Small intestine (tissue), 16 donors: ENCODE data around the gene OR5H6. TPM values are rescaled to one million over a fixed set of nuclear protein-coding genes. Genes with fewer than 3 reads are reported as not detected.

Experiments
- DNase-seq, 2 donors: peaks; one replicate each; pipeline versions ENCODE4 v3.0.0 to v3.0.0-alpha.2; 2013
- FAIRE-seq: peaks from 2 replicates; lab custom pipeline; 2012; peaks lifted over from hg19 to GRCh38; lab: Jason Lieb, UNC
- H3K27ac ChIP-seq, 3 donors: one replicate each; pipeline ENCODE4 v1.5.1; 2013; ENCODE audit warnings: low read length in 2 of 3, mild to moderate bottlenecking in 2 of 3, control low read depth in 1 of 3, inconsistent platforms in 1 of 3, low read depth in 1 of 3, moderate library complexity in 1 of 3
- H3K27me3 ChIP-seq, 3 donors: one replicate each; pipeline ENCODE4 v1.6.1; 2013; ENCODE audit warnings: low read length in 3 of 3, inconsistent platforms in 1 of 3; ENCODE audit not compliant: control insufficient read depth in 3 of 3, insufficient read depth in 3 of 3
- H3K36me3 ChIP-seq, 3 donors: one replicate each; pipeline ENCODE4 v1.6.1; 2013; ENCODE audit warnings: low read length in 3 of 3, inconsistent platforms in 1 of 3, low read depth in 1 of 3, mild to moderate bottlenecking in 1 of 3, moderate library complexity in 1 of 3; ENCODE audit not compliant: control insufficient read depth in 3 of 3, insufficient read depth in 2 of 3
- H3K4me1 ChIP-seq, 3 donors: one replicate each; pipeline ENCODE4 v1.6.1; 2013; ENCODE audit warnings: low read length in 2 of 3, inconsistent platforms in 1 of 3, low read depth in 1 of 3, mild to moderate bottlenecking in 1 of 3, moderate library complexity in 1 of 3; ENCODE audit not compliant: control insufficient read depth in 3 of 3, insufficient read depth in 2 of 3
- H3K4me3 ChIP-seq, 3 donors: one replicate each; pipeline ENCODE4 v1.5.1; 2013; ENCODE audit warnings: low read length in 3 of 3, control low read depth in 1 of 3, inconsistent platforms in 1 of 3, low read depth in 1 of 3, mild to moderate bottlenecking in 1 of 3, moderate library complexity in 1 of 3
- H3K9me3 ChIP-seq, 2 donors: one replicate each; pipeline ENCODE4 v1.6.1; 2013; ENCODE audit warnings: low read depth in 1 of 2, low read length in 1 of 2; ENCODE audit not compliant: control insufficient read depth in 2 of 2, insufficient read depth in 1 of 2
- WGBS, 3 donors: extraction: QIAGEN DNeasy Blood & Tissue Kit; methylation state at CpG; one replicate each; pipeline ENCODE4 v1.1.7; 2013; 5-methylcytosine and 5-hydroxymethylcytosine counted together
- long read RNA-seq, 10 donors: transcript quantifications; one replicate each; lab custom pipeline, GENCODE V29; 2026
- polyA plus RNA-seq, 4 donors: library from polyadenylated mRNA; stranded (reverse) in 3 of 4; unstranded in 1 of 4; fragments of 200-250 nt in 3 of 4; fragments of 120-200 nt in 1 of 4; gene quantifications; one replicate each; pipeline versions ENCODE4 v1.2.1 to v1.2.3, GENCODE V29; 2013
- donor health status: healthy with polysubstance abuse.
- donor health status: control.
- donor health status: control.
- donor health status: Bipolar disorder and iron deficiency.
- donor health status: healthy.

Gene OR5H6
- not detected for polyA plus RNA-seq
- long read RNA-seq, donor 1: 0 reads
- long read RNA-seq, donor 2: 0 reads
- long read RNA-seq, donor 3: 0 reads
- long read RNA-seq, donor 4: 0 reads
- long read RNA-seq, donor 5: 0 reads
- long read RNA-seq, donor 6: 0 reads
- long read RNA-seq, donor 7: 0 reads
- long read RNA-seq, donor 8: 0 reads
- long read RNA-seq, donor 9: 0 reads
- long read RNA-seq, donor 10: 0 reads

DNA sequence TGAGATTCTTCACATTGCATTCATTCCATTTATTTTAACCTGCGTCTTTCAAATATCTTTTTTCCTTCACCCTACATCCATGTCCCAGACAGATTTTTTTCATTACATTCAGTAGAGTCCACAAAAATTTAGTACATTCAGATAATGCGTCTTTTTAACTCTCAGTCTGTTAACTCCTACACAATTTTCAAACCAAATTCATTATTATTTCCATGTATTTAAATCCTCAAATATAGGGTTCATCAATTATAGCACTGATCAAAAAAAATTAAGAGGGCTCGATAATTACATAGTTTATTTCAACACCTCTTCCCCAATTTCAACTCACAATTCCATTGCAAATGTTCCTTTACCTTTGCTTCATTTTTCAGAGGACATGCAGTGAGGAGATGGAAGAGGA, at the start of gene OR5H6:
Gene OR5H6, plus strand, starts transcription at position 301 of the 400 bp plus-strand sequence. Its CDS starts 89 bp downstream, at position 390.
- Histone ChIP-seq H3K9me3 (peaks cover 0 to 12% of the 10 kb centered on the region in 2 donors), H3K36me3 (no peaks in the 10 kb centered on the region), H3K27ac (no peak within 1 kb of the TSS), H3K27me3 (no peaks in the 10 kb centered on the region), H3K4me1 (no peaks in the 10 kb centered on the region), H3K4me3 (no peak within 1 kb of the TSS)
- no peak for DNase-seq
- no peak for FAIRE-seq
- 73 to 82% (median 78%) methylated on average over 3 of the region's 3 CpGs for WGBS, 3 donors

DNA sequence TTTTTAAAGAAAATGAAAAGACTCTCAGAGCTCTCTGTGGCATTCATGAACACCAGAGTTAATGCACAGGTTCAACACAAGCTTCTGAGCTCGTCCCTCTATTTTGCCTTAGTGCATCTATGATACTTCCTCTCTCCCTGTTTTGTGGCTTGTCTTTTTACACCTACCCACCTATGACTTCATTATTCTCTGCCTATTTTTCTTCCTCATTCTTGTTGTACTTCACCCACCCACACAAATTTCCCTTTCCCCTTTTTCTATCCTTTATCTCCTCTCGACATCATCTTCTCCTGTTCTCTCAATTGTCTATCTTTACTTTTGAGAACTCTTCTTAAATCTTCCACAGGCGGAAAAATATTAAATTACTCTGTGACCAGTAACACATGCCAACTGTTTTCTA, 49.0 kb upstream of the OR5H6 start:
- Histone ChIP-seq H3K27me3 (no peaks in the 10 kb centered on the region), H3K4me1 (no peaks in the 10 kb centered on the region), H3K9me3 (no peaks in the 10 kb centered on the region), H3K36me3 (no peaks in the 10 kb centered on the region), H3K4me3 (no peak overlapping the region), H3K27ac (no peak overlapping the region)
- 63 to 69% (median 63%) methylated on average over 3 of the region's 3 CpGs for WGBS, 3 donors
- FAIRE-seq (no peak), DNase-seq (no peak)

DNA sequence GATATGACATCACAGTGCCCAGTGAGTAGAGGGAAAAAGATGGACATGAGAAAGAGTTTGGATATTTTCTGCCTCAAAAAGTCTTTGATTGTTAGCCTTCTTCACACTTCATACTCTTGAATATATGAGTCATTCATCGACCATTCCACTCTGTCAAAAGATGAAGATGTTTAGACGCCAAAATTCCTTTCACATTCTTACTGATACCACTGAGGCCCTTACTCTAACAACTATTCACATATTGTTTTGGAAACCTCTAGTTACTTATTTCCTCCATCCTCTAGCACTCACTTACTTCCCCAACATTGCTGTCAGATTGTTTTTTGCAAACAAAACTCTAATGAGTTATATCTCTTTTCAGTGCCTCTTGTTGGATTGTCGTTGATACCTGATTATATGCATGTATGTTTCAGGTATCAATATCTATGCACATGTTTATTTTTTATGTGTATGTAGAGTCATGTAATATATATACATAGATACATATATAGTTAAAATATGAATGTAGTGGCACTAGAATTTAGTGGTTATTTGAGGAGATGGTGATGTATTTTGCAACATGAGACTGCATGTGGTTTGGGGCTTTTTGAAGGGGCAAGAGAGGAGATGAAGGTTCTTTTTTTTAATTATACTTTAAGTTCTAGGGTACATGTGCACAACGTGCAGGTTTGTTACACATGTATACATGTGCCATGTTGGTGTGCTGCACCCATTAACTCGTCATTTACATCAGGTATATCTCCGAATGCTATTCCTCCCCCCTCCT, 40.0 kb upstream of the OR5H6 start:
- no peaks in the 10 kb centered on the region for H3K27me3 ChIP-seq
- H3K27ac ChIP-seq: no peak overlapping the region
- no peaks in the 10 kb centered on the region for H3K9me3 ChIP-seq
- WGBS, 3 donors: 66 to 73% (median 67%) methylated on average over 6 of the region's 6 CpGs
- no peaks in the 10 kb centered on the region for H3K36me3 ChIP-seq
- FAIRE-seq: no peak
- H3K4me3 ChIP-seq: no peak overlapping the region
- DNase-seq: no peak
- H3K4me1 ChIP-seq: no peaks in the 10 kb centered on the region

DNA sequence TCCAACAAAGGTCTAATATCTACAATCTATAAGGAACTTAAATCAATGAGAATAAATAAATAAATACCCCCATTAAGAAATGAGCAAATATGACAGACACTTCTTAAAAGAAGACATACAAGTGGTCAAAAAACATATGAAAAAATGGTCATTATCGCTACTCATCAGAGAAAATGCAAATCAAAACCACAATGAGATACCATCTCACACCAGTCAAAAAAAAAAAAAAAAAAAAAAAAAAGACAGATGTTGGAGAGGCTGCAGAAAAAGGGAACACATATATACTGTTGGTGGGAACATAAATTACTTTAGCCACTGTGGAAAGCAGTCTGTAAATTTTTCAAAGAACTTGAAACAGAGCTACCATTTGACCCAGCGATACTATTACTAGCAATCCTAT, 31.6 kb upstream of the OR5H6 start:
- FAIRE-seq: no peak
- WGBS, 3 donors: 64 to 89% (median 80%) methylated on average over 2 of the region's 2 CpGs

DNA sequence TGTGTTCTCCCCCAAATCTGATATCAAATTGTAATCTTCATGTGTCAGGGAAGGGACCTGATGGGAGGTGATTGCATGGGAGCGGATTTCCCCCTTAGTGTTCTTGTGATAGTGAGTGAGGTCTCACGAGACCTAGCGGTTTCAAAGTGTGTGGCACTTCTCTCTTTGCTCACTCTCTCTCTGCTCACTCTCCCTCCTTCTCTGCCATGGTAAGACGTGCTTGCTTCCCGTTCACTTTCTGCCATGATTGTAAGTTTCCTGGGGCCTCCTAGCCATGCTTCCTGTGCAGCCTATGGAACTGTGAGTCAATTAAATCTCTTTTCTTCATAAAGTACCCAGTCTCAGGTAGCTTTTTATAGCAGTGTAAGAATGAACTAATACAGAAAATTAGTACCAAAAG, 30.6 kb upstream of the OR5H6 start:
- Histone ChIP-seq H3K4me1 (no peaks in the 10 kb centered on the region), H3K27me3 (no peaks in the 10 kb centered on the region), H3K4me3 (no peak overlapping the region), H3K36me3 (no peaks in the 10 kb centered on the region), H3K9me3 (no peaks in the 10 kb centered on the region), H3K27ac (no peak overlapping the region)
- 61 to 70% (median 61%) methylated on average over 5 of the region's 5 CpGs for WGBS, 3 donors
- no peak for FAIRE-seq
- no peak for DNase-seq

More for the DNA sequence above, 31.6 kb upstream of the OR5H6 start:
- Histone ChIP-seq H3K27me3 (no peaks in the 10 kb centered on the region), H3K36me3 (no peaks in the 10 kb centered on the region), H3K9me3 (no peaks in the 10 kb centered on the region), H3K4me3 (no peak overlapping the region), H3K27ac (no peak overlapping the region), H3K4me1 (no peaks in the 10 kb centered on the region)
- no peak for DNase-seq

DNA sequence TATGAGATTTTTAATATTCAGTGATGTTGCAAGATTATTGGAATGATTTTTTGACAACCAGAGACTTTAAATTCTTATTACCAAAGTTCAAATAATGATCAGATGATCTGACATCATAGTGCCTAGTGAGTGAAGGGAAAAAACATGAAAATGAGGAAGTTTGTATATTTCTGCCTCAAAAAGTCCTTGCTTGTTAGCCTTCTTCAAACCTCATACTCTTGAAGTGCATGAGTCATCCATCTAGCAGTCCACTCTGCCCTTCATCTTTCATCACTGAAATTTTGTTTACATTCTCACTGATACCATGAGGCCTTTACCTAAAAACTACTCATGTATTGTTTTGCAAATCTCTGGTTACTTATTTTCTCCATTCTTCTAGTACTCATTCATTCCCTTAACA, 23.9 kb upstream of the OR5H6 start:
- no peak for DNase-seq
- H3K27ac ChIP-seq: no peak overlapping the region
- H3K4me3 ChIP-seq: no peak overlapping the region
- H3K4me1 ChIP-seq: no peaks in the 10 kb centered on the region
- no peaks in the 10 kb centered on the region for H3K27me3 ChIP-seq
- peaks cover 0 to 2% of the 10 kb centered on the region in 2 donors for H3K9me3 ChIP-seq
- FAIRE-seq: no peak
- no peaks in the 10 kb centered on the region for H3K36me3 ChIP-seq

DNA sequence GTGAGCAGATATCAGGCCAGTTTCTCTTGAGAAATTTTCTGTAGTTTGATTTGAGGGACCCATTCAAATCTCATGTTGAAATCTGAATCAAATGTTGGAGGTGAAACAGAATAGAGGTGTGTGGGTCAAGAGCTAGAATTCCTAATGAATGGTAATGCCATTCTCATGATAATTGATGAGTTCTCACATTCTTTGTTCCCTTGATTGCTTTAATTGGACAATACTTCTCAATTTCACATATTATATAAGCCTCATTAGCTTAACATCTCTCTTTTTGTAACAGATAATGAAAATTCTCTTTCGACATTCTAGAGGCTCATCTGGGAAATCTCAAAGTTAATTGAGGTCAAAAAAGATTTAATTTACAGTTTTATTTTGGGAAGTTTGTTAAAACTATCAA, 21.9 kb upstream of the OR5H6 start:
- no peak overlapping the region for H3K4me3 ChIP-seq
- FAIRE-seq (no peak), DNase-seq (no peak)
- 70 to 80% (median 75%) methylated on average over 1 of the region's 1 CpG for WGBS, 3 donors
- H3K27ac ChIP-seq: no peak overlapping the region
- no peaks in the 10 kb centered on the region for H3K27me3 ChIP-seq
- no peaks in the 10 kb centered on the region for H3K4me1 ChIP-seq
- no peaks in the 10 kb centered on the region for H3K36me3 ChIP-seq
- peaks cover 0 to 4% of the 10 kb centered on the region in 2 donors for H3K9me3 ChIP-seq

DNA sequence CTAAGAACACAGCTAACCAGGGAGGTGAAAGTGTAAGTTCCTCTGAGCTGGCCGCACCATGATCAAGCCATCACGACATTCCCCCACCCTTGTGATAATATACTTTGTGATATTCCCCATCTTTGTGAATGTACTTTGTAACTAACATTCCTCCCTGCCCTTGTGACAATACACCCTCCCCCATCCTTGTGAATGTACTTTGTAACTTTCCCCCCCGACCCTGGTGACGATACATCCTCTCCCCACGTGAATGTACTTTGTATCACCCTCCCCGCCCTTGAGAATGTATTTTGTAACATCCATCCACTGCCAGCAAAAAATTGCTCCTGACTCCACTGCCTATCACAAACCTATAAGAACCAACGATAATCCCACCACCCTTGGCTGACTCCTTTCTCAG, 20.2 kb upstream of the OR5H6 start:
- WGBS, 3 donors: 43 to 57% (median 55%) methylated on average over 7 of the region's 7 CpGs
- DNase-seq: no peak
- H3K9me3 ChIP-seq: peaks cover 0 to 4% of the 10 kb centered on the region in 2 donors
- no peaks in the 10 kb centered on the region for H3K36me3 ChIP-seq
- no peak overlapping the region for H3K27ac ChIP-seq
- no peaks in the 10 kb centered on the region for H3K4me1 ChIP-seq
- H3K4me3 ChIP-seq: no peak overlapping the region
- FAIRE-seq: no peak
- no peaks in the 10 kb centered on the region for H3K27me3 ChIP-seq
